Measurements from ENCODE around the gene PADI3.

PADI3 gene

GRCh38 chr1:17272646-17273045 is 23.7 kb downstream of the PADI3 start:
- no peak for DNase-seq (ENCODE audit: low read depth in 2 of 2)

GRCh38 chr1:17273096-17273495 is 24.2 kb downstream of the PADI3 start:
- no peak for DNase-seq (ENCODE audit: low read depth in 2 of 2)

DNA sequence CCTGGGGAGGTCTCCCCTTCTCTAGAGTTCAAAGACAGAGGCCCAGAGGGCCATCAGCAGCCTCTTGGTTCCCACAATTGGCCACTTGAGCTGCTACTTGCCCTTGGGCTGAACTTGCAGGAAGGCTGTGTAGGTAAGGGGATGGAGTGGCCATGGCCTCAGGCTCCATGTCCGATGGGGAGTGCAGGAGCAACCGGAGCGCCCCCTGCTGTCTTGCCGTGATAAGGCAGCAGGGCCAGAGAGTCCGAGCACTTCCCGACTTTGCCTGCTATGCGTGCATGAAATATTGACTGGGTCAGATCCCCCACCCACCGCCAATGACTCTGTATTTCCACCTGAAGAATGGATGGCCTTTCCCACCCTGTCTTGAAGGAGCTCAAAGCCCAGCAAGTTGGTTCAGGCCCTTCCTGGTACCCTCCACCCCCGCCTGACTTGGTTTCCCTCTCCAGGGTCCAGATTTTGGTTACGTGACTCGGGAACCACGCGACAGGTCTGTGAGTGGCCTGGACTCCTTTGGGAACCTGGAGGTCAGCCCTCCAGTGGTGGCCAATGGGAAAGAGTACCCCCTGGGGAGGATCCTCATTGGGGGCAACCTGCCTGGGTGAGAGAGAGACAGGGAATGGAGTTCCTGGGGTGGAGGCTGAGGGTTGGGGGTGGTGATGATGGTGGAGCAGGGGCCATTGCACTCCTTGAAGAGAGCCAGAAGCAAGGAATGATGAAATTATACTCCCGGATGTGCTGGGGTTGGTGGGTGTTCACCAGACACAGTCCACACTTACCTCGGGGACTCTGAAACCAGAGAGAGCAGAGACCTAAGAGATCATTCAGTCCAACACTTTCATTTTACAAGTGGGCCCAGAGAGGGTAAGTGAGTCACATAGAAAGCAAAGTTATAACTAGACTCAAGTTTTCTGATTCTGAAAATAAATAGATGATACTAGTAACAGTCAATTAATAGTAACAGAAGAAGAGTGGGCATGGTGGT is 25.6 kb downstream of the PADI3 start:
- DNase-seq (ENCODE audit: low read depth in 2 of 2), result no peak

DNA sequence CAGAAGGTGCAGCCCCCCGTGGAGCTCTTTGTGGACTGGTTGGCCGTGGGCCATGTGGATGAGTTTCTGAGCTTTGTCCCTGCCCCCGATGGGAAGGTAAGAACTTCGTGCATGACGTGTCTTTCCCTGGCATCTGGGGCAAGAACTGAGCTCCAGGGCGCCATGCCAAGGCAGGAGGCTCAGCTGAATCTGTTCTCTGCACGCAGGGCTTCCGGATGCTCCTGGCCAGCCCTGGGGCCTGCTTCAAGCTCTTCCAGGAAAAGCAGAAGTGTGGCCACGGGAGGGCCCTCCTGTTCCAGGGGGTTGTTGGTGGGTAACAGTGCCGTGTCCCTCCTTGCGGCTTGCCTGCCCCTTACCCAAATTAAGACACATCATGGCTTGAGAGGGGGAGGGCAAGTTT is 27.7 kb downstream of the PADI3 start:
- no peak for DNase-seq (ENCODE audit: low read depth in 2 of 2)

DNA sequence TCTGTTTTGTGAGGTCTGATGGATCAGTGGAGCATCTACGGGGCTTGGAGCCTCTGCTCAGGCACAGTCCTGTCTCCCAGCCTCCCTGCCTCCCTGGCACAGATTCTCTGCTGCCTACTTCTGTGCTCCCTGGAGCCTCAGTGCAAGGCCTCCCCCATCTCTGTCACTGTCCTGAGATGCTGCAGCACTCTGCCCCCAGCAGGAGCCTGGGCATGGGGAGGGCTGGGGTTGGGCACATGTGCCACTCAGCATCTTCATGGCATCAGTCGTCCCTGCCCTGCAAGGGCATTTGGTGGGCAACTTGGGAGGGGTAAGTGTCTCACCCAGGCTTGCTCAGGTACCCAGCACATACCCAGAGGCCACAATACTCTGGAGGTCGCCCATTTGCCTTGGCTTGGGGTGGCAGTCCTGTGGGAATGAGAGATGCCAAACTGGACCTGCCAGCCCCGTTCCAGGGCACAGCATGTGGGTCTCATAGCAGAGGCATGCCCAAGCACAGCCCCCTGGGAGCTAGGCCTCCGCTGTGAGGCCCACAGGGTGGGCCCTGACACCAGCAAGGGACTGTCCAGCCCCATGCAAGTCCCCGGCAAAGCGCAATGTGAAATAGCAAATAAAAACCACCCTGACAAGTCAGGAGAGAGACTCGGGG is 28.7 kb downstream of the PADI3 start:
- DNase-seq (ENCODE audit: low read depth in 2 of 2), result no peak

DNA sequence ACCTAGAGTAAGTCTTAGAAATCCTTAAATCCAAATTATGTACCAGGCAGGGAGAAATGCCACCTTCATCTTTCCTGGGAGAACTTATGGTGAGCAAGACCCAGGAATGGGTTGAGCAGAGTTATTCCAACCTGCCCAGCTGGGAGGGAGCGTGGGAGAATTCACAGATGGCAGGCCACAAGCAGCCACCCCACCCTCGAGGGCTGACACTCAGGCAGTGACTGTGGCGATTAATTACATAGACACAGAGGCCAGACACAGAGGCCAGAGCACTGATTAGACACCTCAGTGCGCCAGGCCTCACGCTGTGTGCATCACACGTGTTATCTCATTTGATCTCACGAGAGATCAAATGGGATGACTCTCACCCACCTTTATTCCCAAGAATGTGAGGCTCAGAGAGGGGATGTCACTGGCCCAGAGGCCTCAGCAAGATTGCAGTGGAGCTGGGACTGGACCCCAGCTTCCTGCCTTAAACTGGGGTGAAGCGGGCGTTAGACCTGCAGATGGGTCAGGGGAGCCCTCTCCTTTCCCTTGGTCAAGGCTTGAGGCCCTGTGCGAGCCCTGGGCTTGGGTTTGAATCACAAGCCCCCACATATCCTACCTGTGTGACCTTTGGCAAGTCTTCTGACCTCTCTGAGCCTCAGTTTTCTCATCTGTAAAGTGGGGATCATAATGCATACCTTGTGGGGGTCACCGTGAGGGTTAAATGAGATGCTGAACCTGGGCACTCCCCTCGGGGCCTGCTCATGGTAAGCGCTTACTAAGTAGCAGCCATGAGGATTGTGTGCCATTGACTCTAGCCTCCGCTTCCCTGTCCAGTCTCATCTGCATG is 30.3 kb downstream of the PADI3 start:
- no peak for DNase-seq (ENCODE audit: low read depth in 2 of 2)

DNA sequence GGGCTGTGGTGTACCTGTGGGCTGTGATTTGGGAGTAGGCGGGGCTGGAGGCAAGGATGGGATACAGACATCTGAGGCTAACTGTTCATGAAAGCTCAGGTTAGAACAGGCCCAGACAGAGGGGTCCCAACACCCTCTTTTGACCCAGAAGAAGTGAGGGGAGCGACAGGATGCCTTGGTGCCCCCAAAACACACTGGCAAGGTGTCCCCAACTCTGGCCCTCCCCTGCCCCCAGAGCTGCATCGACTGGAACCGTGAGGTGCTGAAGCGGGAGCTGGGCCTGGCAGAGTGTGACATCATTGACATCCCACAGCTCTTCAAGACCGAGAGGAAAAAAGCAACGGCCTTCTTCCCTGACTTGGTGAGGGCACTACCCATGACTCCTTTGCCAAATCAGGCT is 31.5 kb downstream of the PADI3 start:
- DNase-seq (ENCODE audit: low read depth in 2 of 2), result no peak

DNA sequence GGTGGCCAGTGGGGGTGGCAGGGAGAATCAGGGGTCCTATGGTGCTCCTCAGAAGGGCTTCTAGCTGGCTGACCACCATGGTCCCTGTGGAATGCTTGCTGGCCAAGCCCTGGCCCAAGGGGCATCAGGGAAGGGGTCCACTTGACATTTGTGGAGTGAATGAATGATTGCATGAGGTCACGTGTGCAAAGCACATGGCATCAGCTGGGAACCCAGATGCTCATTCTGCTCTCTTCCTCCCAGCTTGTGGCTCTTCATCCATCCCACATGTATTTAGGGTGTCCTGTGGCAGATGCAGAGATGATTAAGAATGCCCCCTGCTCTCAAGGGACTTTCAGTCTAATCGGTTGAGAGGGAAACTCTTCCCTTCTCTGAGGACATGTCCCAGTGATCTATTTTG is 32.0 kb downstream of the PADI3 start:
- DNase-seq (ENCODE audit: low read depth in 2 of 2), result no peak

DNA sequence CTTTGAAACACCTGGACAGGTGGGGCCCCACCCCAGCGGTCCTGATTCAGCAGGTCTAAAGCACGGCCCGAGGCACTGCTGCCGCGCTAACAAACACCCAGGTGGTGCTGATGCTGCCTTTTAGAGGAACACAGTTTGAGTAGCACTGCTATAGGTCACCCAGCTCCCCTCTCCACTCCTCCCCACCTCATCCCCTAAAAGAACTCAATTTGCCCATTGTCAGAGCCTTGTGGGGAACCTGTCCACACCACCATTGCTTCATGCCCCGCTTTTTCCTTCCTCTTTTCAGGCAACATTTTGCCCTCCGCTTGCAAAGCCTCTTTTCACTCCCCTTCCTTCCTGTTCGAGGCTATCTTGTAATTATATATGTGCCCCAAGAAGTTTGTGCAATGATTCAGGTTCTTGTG is 32.9 kb downstream of the PADI3 start:
- DNase-seq (ENCODE audit: low read depth in 2 of 2), result no peak

DNA sequence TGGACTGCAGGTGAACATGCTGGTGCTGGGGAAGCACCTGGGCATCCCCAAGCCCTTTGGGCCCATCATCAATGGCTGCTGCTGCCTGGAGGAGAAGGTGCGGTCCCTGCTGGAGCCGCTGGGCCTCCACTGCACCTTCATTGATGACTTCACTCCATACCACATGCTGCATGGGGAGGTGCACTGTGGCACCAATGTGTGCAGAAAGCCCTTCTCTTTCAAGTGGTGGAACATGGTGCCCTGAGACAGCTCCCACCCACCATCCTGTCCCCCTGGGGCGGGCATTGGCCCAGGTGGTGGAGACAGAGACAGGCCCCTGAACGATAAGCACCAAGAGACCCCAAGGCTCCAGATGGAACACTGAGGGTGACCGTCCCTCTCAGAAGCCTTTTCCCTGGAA is 33.9 kb downstream of the PADI3 start:
- no peak for DNase-seq (ENCODE audit: low read depth in 2 of 2)

DNA sequence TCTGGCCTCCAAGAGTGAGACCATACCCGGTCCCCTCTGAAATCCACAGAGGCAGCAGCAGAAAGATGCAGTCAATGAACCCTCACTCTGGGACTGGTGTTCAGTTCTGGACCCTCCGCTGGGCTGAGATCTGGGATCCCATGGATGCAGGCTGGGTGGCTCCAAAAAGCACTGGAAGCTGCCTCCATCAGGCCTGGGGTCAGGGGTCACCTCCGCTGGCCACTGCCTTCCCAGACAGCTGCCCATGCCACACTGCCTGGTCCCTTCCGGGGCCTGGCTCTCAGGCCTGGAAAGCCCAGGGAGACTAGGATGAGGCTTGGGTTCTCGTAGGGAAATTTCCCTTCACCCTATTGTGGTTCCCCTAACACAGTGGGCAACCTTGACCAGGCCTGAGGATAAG is 37.7 kb downstream of the PADI3 start:
- no peak for DNase-seq (ENCODE audit: low read depth in 2 of 2)

DNA sequence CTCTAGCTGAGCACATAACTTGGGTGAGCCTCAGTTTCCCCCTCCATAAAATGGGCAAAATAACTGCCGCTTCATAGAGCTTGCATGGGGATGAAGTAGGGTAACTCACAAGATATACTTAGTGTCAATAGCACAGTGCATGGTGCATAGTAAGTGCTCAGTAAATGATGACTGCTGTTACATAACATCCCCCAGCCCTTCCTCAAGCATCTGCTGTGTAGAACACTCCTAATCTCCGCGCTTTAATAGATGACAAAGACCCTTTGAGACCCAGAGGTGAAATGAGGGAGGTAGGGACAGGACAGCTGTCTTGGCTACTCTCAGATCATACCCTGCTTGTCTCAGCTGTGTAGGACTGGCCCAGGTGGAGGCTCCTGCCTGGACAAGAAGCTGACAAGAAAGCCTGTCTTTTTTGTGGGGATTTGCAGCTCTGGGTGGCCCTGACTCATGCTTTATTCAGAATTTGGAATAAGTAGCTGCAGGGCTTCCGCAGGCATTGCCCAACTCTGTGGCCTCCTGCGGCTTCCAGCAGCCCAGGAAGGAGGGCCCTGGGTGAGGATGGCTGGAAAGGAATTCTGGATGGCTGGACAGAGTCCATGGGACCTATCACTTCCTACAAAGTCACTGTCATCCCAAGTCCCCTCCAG is 38.4 kb downstream of the PADI3 start:
- no peak for DNase-seq (ENCODE audit: low read depth in 2 of 2)

- no peak for DNase-seq (ENCODE audit: low read depth in 2 of 2)
Measured at GRCh38 chr1:17289721-17290120, 40.8 kb downstream of the PADI3 start.

DNA sequence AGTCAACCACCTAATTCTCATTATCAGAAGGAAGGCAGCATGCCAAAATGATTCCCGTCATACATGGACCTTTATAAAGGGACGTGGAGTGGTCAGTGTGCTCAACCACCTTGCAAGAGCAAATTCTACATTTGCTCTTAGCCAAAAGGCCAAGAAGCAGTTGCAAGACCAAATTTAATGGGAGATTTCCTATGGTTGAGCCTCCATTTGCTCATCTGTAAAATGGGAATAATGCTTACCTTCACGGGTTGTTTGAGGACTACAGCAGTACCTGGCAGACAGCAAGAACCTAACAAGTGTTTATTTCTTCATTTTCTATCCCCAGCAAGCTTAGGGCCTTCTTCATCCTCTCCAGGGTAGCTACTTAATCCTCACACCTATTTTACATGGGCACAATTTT is 41.7 kb downstream of the PADI3 start:
- DNase-seq (ENCODE audit: low read depth in 2 of 2), result no peak

DNA sequence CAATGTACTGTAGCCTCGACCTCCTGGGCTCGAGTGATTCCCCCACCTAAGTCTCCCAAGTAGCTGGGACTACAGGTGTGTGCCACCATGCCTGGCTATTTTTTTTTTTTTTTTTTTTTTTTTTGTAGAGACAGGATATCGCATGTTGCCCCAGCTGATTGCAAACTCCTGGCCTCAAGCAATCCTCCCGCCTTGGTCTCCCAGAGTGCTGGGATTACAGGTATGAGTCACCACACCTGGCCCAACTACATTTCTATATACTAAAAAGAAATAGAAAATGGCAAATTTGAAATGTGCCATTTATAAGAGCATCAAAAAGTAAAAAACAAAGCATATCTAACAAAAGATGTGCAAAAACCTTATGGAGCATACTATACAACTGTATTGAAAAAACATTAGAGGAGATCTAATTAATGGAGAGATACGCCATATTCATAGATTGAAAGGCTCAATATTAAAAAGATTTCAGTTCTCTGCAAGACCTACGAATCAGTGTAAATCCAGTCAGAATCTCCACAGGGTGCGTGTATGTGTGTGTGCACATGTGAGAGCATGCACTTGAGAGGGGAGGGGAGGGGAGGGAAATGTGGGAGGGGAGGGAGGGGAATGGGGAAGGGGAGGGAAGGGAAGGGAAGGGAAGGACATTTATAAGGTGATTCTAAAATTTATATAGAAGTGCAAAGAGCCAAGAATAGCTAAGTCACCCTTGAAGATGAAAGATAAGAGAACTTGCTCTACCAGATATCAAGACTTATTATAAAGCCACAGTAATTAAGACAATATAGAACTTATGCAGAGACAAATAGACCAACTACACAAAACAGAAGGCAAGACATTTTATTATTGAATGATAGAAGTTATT is 43.6 kb downstream of the PADI3 start:
- no peak for DNase-seq (ENCODE audit: low read depth in 2 of 2)

DNA sequence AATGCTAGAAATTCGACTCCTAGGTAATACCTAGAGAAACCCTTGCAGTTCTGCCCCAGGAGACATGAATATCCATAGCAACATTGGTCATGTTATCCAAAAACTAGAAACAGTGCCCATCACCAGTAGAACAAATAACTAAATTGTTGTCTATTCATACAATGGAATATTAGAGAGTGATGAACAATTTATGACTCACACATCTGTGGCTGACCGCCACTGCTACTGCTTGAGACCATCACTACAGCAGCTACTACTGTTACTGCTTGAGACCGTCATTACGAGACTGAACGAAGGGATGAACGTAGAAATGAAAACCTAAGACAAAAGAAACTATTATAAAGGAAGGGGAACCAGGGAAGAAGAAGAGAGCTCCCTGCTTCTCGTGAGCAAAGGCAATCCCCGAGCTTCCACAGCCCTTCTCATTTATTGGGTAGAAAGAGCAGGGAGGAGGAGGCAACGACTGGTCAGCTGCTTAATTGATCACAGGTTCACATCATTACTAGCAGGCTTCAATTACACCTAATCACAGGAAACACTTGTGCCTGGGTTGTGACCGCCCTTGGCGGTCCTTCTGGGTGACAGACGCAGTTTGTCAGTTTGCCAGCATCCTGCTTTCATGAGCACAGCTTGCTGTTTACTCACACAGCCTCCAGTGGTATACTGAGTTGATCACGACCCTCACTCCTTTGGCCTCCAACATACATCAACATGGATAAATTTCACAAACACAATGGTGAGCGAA is 45.0 kb downstream of the PADI3 start:
- DNase-seq (ENCODE audit: low read depth in 2 of 2), result no peak

DNA sequence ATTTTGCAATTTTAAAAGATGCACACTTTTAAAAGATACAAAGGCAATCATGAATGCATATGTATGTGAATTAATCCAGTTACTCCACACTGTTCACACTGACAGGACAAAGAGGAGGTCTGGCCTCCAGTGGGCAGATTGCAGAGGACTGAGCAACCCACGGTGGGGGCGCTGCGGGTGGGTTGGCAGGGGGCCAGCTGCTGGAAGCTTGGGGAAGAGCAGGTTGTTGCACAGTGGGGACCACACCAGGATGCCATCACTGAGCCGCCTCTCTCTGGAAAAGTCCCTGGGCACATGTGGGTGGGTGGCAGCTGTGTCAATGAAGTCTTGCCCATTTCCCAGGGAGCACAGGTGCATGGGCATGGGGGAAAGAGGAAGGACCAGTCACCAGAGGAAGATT is 46.4 kb downstream of the PADI3 start:
- DNase-seq (ENCODE audit: low read depth in 2 of 2), result no peak

GRCh38 chr1:17296086-17296485 is 47.2 kb downstream of the PADI3 start:
- no peak for DNase-seq (ENCODE audit: low read depth in 2 of 2)

DNA sequence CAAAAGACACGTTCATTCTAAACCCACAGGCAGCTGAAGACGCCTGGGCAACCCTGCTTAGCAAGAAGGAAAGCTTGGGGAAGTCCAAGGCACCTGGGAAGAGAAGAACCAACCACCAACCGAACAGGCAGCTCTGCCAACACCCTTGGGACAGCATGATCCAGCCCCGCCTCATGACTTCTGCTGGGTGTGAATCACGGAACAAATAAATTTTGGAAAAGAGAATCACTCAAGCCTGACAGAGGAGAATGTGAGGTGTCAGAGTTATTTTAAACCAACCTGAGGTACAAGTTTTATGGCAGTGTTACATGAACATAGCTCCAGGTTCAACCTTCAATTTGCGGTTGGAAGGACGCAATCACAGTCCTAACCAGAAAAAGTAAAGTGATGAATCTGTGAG is 49.1 kb downstream of the PADI3 start:
- DNase-seq (ENCODE audit: low read depth in 2 of 2), result no peak

DNA sequence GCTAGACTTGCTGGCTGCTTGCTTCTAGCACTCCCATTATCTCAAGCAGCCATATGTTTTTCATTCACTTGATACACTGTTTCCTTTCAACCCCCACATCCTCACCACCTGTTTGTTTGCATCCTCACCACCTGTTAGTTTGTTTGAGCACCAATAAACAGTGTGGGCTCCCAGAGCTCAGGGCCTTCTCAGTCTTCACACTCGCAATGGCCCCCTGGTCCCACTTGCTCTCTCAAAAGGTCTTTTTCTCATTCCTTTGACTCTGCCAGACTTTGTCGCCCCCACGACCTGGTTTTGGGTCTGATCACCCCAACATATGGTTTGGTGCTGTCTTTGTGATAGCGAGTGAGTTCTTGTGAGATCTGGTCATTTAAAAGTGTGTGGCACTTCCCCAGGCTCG is 52.9 kb downstream of the PADI3 start:
- no peak for DNase-seq (ENCODE audit: low read depth in 2 of 2)

Measured in activated CD8-positive, alpha-beta memory T cell treated with anti-CD3 and anti-CD28 coated beads for 4 hours (primary cell).